Measurements from ENCODE around the gene CDRT15. TPM values are rescaled to one million over a fixed set of nuclear protein-coding genes. Genes with fewer than 3 reads are reported as not detected.
"Not testable (repeated sequence)": the region's sequence is repeated elsewhere in the genome, so short reads cannot be mapped to it uniquely, and the experiment has no call there.

The CDRT15 gene
- not detected for total RNA-seq
- polyA plus RNA-seq (ENCODE audit: insufficient read length in 2 of 2) = under 1 TPM in 1 of 2 donors, not detected in 1; 0.95 TPM
- long read RNA-seq, donor 1 = 0 reads
- long read RNA-seq, donor 2 = 0 reads
- long read RNA-seq, donor 3 = 0 reads
- long read RNA-seq, donor 4 = 0 reads

GRCh38 chr17:14236762-14237161 is at the start of gene CDRT15:
CDRT15 (minus strand) TSS chr17:14236862; CDS start chr17:14236833, 29 bp downstream.
- WGBS (ENCODE audit: insufficient coverage) = 91% methylated on average over 8 of the region's 11 CpGs
- not testable (repeated sequence) for DNase-seq (ENCODE audit: low read depth in 4 of 6, low spot score in 6 of 6); H3K27me3 ChIP-seq (ENCODE audit: control insufficient read depth, insufficient read depth, low read length); H3K9me3 ChIP-seq (ENCODE audit: control insufficient read depth, insufficient read depth, low read length); H3K27ac ChIP-seq (ENCODE audit: low read depth, low read length); H3K4me1 ChIP-seq (ENCODE audit: control insufficient read depth, insufficient read depth, low read length); H3K36me3 ChIP-seq (ENCODE audit: control insufficient read depth, insufficient read depth, low read length); H3K4me3 ChIP-seq (ENCODE audit: low read depth, low read length)

GRCh38 chr17:14282726-14283125 is 46.1 kb upstream of the CDRT15 start:
- H3K4me3 ChIP-seq (ENCODE audit: low read depth, low read length) = no peak overlapping the region
- no CpG with 5 or more reads among the region's 2 CpGs for WGBS (ENCODE audit: insufficient coverage)
- H3K4me1 ChIP-seq (ENCODE audit: control insufficient read depth, insufficient read depth, low read length) = no peaks in the 10 kb centered on the region
- no peaks in the 10 kb centered on the region for H3K27me3 ChIP-seq (ENCODE audit: control insufficient read depth, insufficient read depth, low read length)
- H3K27ac ChIP-seq (ENCODE audit: low read depth, low read length) = no peak overlapping the region
- H3K36me3 ChIP-seq (ENCODE audit: control insufficient read depth, insufficient read depth, low read length) = no peaks in the 10 kb centered on the region
- DNase-seq (ENCODE audit: low read depth in 4 of 6, low spot score in 6 of 6) = no peak
- H3K9me3 ChIP-seq (ENCODE audit: control insufficient read depth, insufficient read depth, low read length) = no peaks in the 10 kb centered on the region

- WGBS (ENCODE audit: insufficient coverage) = 100% methylated on average over 1 of the region's 3 CpGs
- H3K4me1 ChIP-seq (ENCODE audit: control insufficient read depth, insufficient read depth, low read length) = no peaks in the 10 kb centered on the region
- no peak overlapping the region for H3K4me3 ChIP-seq (ENCODE audit: low read depth, low read length)
- no peaks in the 10 kb centered on the region for H3K27me3 ChIP-seq (ENCODE audit: control insufficient read depth, insufficient read depth, low read length)
- DNase-seq (ENCODE audit: low read depth in 4 of 6, low spot score in 6 of 6) = no peak
- no peaks in the 10 kb centered on the region for H3K36me3 ChIP-seq (ENCODE audit: control insufficient read depth, insufficient read depth, low read length)
- H3K9me3 ChIP-seq (ENCODE audit: control insufficient read depth, insufficient read depth, low read length) = no peaks in the 10 kb centered on the region
- no peak overlapping the region for H3K27ac ChIP-seq (ENCODE audit: low read depth, low read length)
Measured at GRCh38 chr17:14281530-14281929, 44.9 kb upstream of the CDRT15 start.

- Histone ChIP-seq H3K4me1 (ENCODE audit: control insufficient read depth, insufficient read depth, low read length) (no peaks in the 10 kb centered on the region), H3K27me3 (ENCODE audit: control insufficient read depth, insufficient read depth, low read length) (no peaks in the 10 kb centered on the region), H3K9me3 (ENCODE audit: control insufficient read depth, insufficient read depth, low read length) (no peaks in the 10 kb centered on the region), H3K4me3 (ENCODE audit: low read depth, low read length) (no peak overlapping the region), H3K27ac (ENCODE audit: low read depth, low read length) (no peak overlapping the region), H3K36me3 (ENCODE audit: control insufficient read depth, insufficient read depth, low read length) (no peaks in the 10 kb centered on the region)
- DNase-seq (ENCODE audit: low read depth in 4 of 6, low spot score in 6 of 6) = no peak
- no CpG with 5 or more reads among the region's 2 CpGs for WGBS (ENCODE audit: insufficient coverage)
Measured at GRCh38 chr17:14276535-14277250, 40.0 kb upstream of the CDRT15 start.

GRCh38 chr17:14270508-14270907 is 33.8 kb upstream of the CDRT15 start:
- Histone ChIP-seq H3K36me3 (ENCODE audit: control insufficient read depth, insufficient read depth, low read length) (no peaks in the 10 kb centered on the region), H3K27me3 (ENCODE audit: control insufficient read depth, insufficient read depth, low read length) (no peaks in the 10 kb centered on the region), H3K4me3 (ENCODE audit: low read depth, low read length) (no peak overlapping the region), H3K27ac (ENCODE audit: low read depth, low read length) (no peak overlapping the region), H3K4me1 (ENCODE audit: control insufficient read depth, insufficient read depth, low read length) (no peaks in the 10 kb centered on the region), H3K9me3 (ENCODE audit: control insufficient read depth, insufficient read depth, low read length) (no peaks in the 10 kb centered on the region)
- DNase-seq (ENCODE audit: low read depth in 4 of 6, low spot score in 6 of 6) = no peak
- WGBS (ENCODE audit: insufficient coverage) = 67% methylated on average over 1 of the region's 2 CpGs

- Histone ChIP-seq H3K36me3 (ENCODE audit: control insufficient read depth, insufficient read depth, low read length) (no peaks in the 10 kb centered on the region), H3K27me3 (ENCODE audit: control insufficient read depth, insufficient read depth, low read length) (no peaks in the 10 kb centered on the region), H3K4me1 (ENCODE audit: control insufficient read depth, insufficient read depth, low read length) (no peaks in the 10 kb centered on the region), H3K27ac (ENCODE audit: low read depth, low read length) (no peak overlapping the region), H3K9me3 (ENCODE audit: control insufficient read depth, insufficient read depth, low read length) (no peaks in the 10 kb centered on the region), H3K4me3 (ENCODE audit: low read depth, low read length) (no peak overlapping the region)
- no peak for DNase-seq (ENCODE audit: low read depth in 4 of 6, low spot score in 6 of 6)
- 80% methylated on average over 5 of the region's 5 CpGs for WGBS (ENCODE audit: insufficient coverage)
Measured at GRCh38 chr17:14269473-14269872, 32.8 kb upstream of the CDRT15 start.

GRCh38 chr17:14268264-14268663 is 31.6 kb upstream of the CDRT15 start:
- no peak overlapping the region for H3K27ac ChIP-seq (ENCODE audit: low read depth, low read length)
- no peaks in the 10 kb centered on the region for H3K27me3 ChIP-seq (ENCODE audit: control insufficient read depth, insufficient read depth, low read length)
- no peaks in the 10 kb centered on the region for H3K36me3 ChIP-seq (ENCODE audit: control insufficient read depth, insufficient read depth, low read length)
- WGBS (ENCODE audit: insufficient coverage) = 100% methylated on average over 1 of the region's 2 CpGs
- H3K4me1 ChIP-seq (ENCODE audit: control insufficient read depth, insufficient read depth, low read length) = no peaks in the 10 kb centered on the region
- no peaks in the 10 kb centered on the region for H3K9me3 ChIP-seq (ENCODE audit: control insufficient read depth, insufficient read depth, low read length)
- H3K4me3 ChIP-seq (ENCODE audit: low read depth, low read length) = no peak overlapping the region
- DNase-seq (ENCODE audit: low read depth in 4 of 6, low spot score in 6 of 6) = no peak

GRCh38 chr17:14261406-14261805 is 24.7 kb upstream of the CDRT15 start:
- DNase-seq (ENCODE audit: low read depth in 4 of 6, low spot score in 6 of 6) = no peak
- no peaks in the 10 kb centered on the region for H3K27me3 ChIP-seq (ENCODE audit: control insufficient read depth, insufficient read depth, low read length)
- H3K4me1 ChIP-seq (ENCODE audit: control insufficient read depth, insufficient read depth, low read length) = no peaks in the 10 kb centered on the region
- no peak overlapping the region for H3K27ac ChIP-seq (ENCODE audit: low read depth, low read length)
- peaks cover 2% of the 10 kb centered on the region for H3K9me3 ChIP-seq (ENCODE audit: control insufficient read depth, insufficient read depth, low read length)
- 98% methylated on average over 5 of the region's 5 CpGs for WGBS (ENCODE audit: insufficient coverage)
- no peak overlapping the region for H3K4me3 ChIP-seq (ENCODE audit: low read depth, low read length)
- no peaks in the 10 kb centered on the region for H3K36me3 ChIP-seq (ENCODE audit: control insufficient read depth, insufficient read depth, low read length)

GRCh38 chr17:14245629-14246028 is 9.0 kb upstream of the CDRT15 start:
- no peak overlapping the region for H3K4me3 ChIP-seq (ENCODE audit: low read depth, low read length)
- H3K4me1 ChIP-seq (ENCODE audit: control insufficient read depth, insufficient read depth, low read length) = no peaks in the 10 kb centered on the region
- H3K36me3 ChIP-seq (ENCODE audit: control insufficient read depth, insufficient read depth, low read length) = no peaks in the 10 kb centered on the region
- WGBS (ENCODE audit: insufficient coverage) = no CpG with 5 or more reads among the region's 3 CpGs
- H3K27me3 ChIP-seq (ENCODE audit: control insufficient read depth, insufficient read depth, low read length) = no peaks in the 10 kb centered on the region
- H3K9me3 ChIP-seq (ENCODE audit: control insufficient read depth, insufficient read depth, low read length) = no peaks in the 10 kb centered on the region
- H3K27ac ChIP-seq (ENCODE audit: low read depth, low read length) = no peak overlapping the region
- DNase-seq (ENCODE audit: low read depth in 4 of 6, low spot score in 6 of 6) = no peak

- Histone ChIP-seq H3K4me3 (ENCODE audit: low read depth, low read length) (no peak overlapping the region), H3K27me3 (ENCODE audit: control insufficient read depth, insufficient read depth, low read length) (no peaks in the 10 kb centered on the region), H3K36me3 (ENCODE audit: control insufficient read depth, insufficient read depth, low read length) (no peaks in the 10 kb centered on the region), H3K9me3 (ENCODE audit: control insufficient read depth, insufficient read depth, low read length) (no peaks in the 10 kb centered on the region), H3K27ac (ENCODE audit: low read depth, low read length) (no peak overlapping the region), H3K4me1 (ENCODE audit: control insufficient read depth, insufficient read depth, low read length) (no peaks in the 10 kb centered on the region)
- WGBS (ENCODE audit: insufficient coverage) = 80% methylated on average over 1 of the region's 1 CpG
- DNase-seq (ENCODE audit: low read depth in 4 of 6, low spot score in 6 of 6) = no peak
Measured at GRCh38 chr17:14245002-14245401, 8.3 kb upstream of the CDRT15 start.

All from spinal cord (tissue), 10 donors.